Measurements from ENCODE around the gene TLE7.

The TLE7 gene

GRCh38 chr16:71396594-71396993, 45.3 kb downstream of the TLE7 start:
- Histone ChIP-seq H3K9me3 (no peaks in the 10 kb centered on the region), H3K4me1 (no peaks in the 10 kb centered on the region), H3K27me3 (peaks cover 0 to 10% of the 10 kb centered on the region in 2 donors), H3K36me3 (no peaks in the 10 kb centered on the region), H3K27ac (no peak overlapping the region), H3K4me3 (no peak overlapping the region)
- intact Hi-C loops (cut with DNase I; ENCODE audit: low total_unique reads): no loop called here
- TF ChIP-seq CTCF (IDR thresholded peaks at IDR 0.05): no peak
- DNase-seq: no peak

- peaks cover 0 to 21% of the 10 kb centered on the region in 2 donors for H3K27me3 ChIP-seq
These were observed 52.5 kb downstream of the TLE7 start for GRCh38 chr16:71389330-71389729.

GRCh38 chr16:71387045-71387871, 54.6 kb downstream of the TLE7 start:
- H3K4me1 ChIP-seq: no peaks in the 10 kb centered on the region
- no peak for TF ChIP-seq CTCF (IDR thresholded peaks at IDR 0.05)
- no peaks in the 10 kb centered on the region for H3K36me3 ChIP-seq
- peaks cover 0 to 21% of the 10 kb centered on the region in 2 donors for H3K27me3 ChIP-seq
- no peak for DNase-seq
- intact Hi-C loops (cut with DNase I; ENCODE audit: low total_unique reads): no loop called here
- no peak overlapping the region for H3K27ac ChIP-seq
- no peak overlapping the region for H3K4me3 ChIP-seq
- H3K9me3 ChIP-seq: no peaks in the 10 kb centered on the region

More at GRCh38 chr16:71389330-71389729, 52.5 kb downstream of the TLE7 start:
- intact Hi-C loops (cut with DNase I; ENCODE audit: low total_unique reads): no loop called here
- no peak for TF ChIP-seq CTCF (IDR thresholded peaks at IDR 0.05)
- DNase-seq: no peak
- Histone ChIP-seq H3K4me3 (no peak overlapping the region), H3K9me3 (no peaks in the 10 kb centered on the region), H3K36me3 (no peaks in the 10 kb centered on the region), H3K4me1 (no peaks in the 10 kb centered on the region), H3K27ac (no peak overlapping the region)

GRCh38 chr16:71384073-71384724, 57.7 kb downstream of the TLE7 start:
- no peaks in the 10 kb centered on the region for H3K4me1 ChIP-seq
- no peak for TF ChIP-seq CTCF (IDR thresholded peaks at IDR 0.05)
- no peak overlapping the region for H3K27ac ChIP-seq
- no peaks in the 10 kb centered on the region for H3K9me3 ChIP-seq
- no peak for DNase-seq
- H3K4me3 ChIP-seq: no peak overlapping the region
- intact Hi-C loops (cut with DNase I; ENCODE audit: low total_unique reads): no loop called here
- no peaks in the 10 kb centered on the region for H3K36me3 ChIP-seq
- peaks cover 0 to 21% of the 10 kb centered on the region in 2 donors for H3K27me3 ChIP-seq

GRCh38 chr16:71383054-71383773, 58.6 kb downstream of the TLE7 start:
- intact Hi-C loops (cut with DNase I; ENCODE audit: low total_unique reads): no loop called here
- Histone ChIP-seq H3K27me3 (peaks cover 0 to 21% of the 10 kb centered on the region in 2 donors), H3K4me1 (no peaks in the 10 kb centered on the region), H3K4me3 (no peak overlapping the region), H3K27ac (no peak overlapping the region), H3K36me3 (no peaks in the 10 kb centered on the region), H3K9me3 (no peaks in the 10 kb centered on the region)
- no peak for DNase-seq
- TF ChIP-seq CTCF (IDR thresholded peaks at IDR 0.05): no peak

Data from tibial artery (tissue), 4 donors.